22Rv1 (cell line): Measurements from ENCODE around the gene COL9A3.

Experiments
- ZFX ChIP-seq: fragments of 450-650 bp; IDR thresholded peaks from 2 replicates; pipeline ENCODE4 v1.6.1; 2017; ENCODE audit warnings: antibody characterized with exemption, borderline replicate concordance
- TF ChIP-seq, protein P1 (sequence below): fragments of 450-650 bp; IDR thresholded peaks from 2 replicates; pipeline ENCODE4 v1.5.1; 2017; ENCODE audit warnings: mild to moderate bottlenecking

DNA sequence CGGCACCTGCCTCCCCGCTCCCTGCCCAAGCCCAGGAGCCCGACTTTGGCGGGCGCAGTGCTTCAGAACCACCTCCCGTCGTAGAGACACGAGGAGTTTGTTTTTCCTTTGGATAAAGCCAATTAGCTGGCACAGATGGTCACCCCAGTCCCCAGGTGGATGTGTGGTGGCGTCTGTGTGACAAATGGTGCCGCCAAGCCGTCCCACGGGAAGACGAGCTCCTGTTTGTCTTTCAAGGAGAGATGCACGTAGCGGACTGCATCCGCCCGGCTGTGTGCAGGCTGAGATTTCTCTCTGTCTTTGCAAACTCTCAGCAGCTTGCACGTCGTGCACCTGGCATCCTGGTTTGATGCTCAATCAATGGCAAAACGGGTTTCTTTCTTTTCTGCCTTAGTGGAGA is 36.6 kb upstream of the COL9A3 start:
- TF ChIP-seq, protein P1, sequence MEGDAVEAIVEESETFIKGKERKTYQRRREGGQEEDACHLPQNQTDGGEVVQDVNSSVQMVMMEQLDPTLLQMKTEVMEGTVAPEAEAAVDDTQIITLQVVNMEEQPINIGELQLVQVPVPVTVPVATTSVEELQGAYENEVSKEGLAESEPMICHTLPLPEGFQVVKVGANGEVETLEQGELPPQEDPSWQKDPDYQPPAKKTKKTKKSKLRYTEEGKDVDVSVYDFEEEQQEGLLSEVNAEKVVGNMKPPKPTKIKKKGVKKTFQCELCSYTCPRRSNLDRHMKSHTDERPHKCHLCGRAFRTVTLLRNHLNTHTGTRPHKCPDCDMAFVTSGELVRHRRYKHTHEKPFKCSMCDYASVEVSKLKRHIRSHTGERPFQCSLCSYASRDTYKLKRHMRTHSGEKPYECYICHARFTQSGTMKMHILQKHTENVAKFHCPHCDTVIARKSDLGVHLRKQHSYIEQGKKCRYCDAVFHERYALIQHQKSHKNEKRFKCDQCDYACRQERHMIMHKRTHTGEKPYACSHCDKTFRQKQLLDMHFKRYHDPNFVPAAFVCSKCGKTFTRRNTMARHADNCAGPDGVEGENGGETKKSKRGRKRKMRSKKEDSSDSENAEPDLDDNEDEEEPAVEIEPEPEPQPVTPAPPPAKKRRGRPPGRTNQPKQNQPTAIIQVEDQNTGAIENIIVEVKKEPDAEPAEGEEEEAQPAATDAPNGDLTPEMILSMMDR: no peak
- no peak for TF ChIP-seq ZFX
